Stimulated activated CD4-positive, alpha-beta T cell treated with anti-CD3 and anti-CD28 coated beads, Interleukin-15, amount 100 ng/mL, for 1 hour (primary cell): ENCODE results near the gene ANO10.

ENCODE experiments used
- DNase-seq, 2 donors: peaks; one replicate each; pipeline ENCODE4 v3.0.0-alpha.2; 2020; ENCODE audit warnings: low read depth in 1 of 2, low spot score in 1 of 2

The ANO10 gene

DNA sequence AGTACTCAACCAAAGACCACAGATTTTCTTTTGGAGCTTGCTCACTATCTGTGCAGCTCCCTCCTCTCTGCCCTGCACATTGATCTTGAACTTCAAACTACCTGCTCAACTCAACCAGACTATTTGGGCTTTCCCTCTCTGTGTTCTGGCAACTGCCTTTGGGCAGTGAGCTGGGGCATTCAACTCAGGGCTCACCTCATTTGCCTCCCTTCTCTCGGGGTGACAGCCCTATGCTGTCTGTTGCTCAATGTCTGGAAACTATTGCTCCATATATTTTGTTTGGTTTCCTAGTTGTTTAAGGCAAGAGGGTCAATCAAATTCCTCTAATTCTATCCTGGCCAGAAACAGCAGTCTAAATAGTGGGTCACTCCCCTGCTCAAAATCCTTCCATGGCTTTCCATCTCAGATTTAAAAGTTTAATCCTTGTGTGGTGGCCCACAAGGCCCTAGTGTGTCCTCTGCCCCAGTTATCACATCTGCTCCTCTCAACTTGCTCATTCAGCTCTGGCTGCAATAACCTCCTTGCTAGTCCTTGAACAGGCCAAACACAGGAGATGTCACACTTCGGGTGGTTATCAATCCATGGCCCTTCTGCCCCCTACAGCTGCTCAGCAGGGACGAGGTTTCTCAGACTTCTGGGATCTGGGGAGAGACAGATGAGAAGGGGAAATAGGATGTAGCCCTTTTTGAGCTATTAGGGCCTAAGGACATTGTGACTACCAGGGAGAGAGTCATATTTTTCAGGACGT lies 267.7 kb downstream of the ANO10 start:
- no peak for DNase-seq

DNA sequence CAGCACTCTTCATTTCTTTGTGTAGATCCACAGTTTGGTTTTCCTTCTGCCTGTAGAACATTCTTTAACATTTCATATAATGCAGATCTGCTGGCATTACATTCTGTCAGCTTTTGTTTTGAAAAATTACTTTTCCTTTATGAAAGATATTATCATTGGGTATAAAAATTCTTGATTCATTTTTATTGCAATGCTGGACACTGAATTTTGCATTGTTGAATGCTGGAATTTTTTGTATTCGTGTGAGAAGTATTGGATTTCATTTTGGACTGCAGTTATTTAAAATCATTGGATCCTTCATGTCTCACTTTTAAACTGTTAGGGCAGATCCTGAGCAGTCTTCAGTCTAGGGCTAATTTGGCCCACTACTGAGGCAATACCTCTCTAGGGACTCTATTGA lies 268.4 kb downstream of the ANO10 start:
- DNase-seq = no peak

DNA sequence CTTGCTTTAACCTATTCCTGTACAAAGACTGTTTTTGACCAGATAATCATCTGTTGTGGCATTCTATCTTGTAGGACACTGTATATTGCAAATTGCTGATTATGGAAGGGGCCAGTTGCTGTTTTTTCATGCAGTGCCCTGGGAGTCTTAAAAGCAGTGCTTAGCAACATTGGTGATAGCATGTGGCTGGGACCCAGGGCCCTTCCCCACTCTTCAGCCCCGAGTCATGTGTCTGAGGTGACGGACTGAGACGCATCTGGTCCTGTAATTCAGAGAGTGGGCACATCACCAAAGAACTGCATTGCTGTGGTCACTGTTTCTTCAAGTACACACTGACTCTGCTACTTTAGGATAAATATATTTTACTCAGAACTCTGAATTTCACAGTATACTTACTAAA lies 272.1 kb downstream of the ANO10 start:
- DNase-seq = no peak

DNA sequence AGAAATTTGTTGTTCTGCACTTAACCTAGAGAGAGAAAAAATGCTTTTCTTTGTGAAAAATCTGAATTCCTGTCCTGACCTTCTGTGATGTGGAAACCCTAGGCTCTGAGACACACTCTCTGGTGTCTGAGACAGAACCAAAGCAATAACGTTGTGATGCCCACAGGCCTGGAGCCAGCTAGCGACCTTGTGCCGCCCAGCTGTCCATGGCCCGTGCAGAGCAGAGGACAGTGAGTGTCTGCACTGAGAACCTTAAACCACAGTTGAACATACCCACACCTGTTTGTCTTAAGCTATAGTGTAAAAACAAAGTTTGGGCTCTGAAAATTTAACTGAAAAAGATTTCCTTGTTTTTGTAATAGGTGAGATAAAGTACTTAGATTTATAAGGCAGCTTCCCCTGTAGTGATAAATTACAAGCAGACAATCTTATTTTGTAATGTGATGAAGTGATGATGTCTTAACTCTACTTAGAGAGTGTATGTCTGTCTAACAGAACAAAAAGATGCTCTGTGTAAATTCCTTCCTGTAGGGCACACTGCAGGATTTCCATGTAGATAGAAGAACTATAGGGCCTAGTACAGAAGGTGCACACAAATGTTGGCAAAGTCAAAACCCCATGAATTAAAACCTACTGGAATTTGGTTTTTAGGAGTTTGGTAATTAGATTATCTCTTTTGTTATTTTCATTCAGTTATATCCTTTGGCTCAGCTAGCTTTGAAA lies 272.8 kb downstream of the ANO10 start:
- no peak for DNase-seq

DNA sequence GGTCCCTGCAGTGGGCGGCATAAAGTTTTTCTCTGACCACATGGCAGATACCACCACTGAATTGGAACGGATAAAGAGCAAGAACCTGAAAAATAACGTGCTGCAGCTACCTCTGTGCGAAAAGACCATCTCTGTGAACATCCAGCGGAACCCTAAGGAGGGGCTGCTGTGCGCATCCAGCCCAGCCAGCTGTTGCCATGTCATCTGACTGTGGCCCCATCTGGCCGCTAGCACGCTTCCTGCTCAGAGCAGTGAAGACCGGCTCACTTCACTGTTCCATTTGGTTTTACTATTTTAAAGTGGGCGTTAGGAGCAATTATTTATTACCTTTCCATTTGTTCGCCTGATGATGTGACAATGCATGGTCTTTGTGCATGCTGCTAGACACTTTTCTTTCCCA lies 273.5 kb downstream of the ANO10 start:
- DNase-seq = no peak

DNA sequence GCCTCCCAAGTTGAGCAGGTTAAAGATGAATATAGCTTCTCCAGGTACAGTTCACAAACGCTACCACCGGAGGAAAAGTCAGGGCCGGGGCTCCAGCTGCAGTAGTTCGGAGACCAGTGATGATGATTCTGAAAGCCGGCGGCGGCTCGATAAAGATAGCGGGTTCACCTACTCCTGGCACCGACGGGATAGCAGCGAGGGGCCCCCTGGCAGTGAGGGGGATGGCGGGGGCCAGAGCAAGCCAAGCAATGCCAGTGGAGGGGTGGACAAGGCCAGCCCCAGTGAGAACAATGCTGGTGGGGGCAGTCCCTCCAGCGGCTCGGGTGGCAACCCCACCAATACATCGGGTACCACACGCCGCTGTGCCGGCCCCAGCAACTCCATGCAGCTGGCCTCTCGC lies 274.0 kb downstream of the ANO10 start:
- no peak for DNase-seq

DNA sequence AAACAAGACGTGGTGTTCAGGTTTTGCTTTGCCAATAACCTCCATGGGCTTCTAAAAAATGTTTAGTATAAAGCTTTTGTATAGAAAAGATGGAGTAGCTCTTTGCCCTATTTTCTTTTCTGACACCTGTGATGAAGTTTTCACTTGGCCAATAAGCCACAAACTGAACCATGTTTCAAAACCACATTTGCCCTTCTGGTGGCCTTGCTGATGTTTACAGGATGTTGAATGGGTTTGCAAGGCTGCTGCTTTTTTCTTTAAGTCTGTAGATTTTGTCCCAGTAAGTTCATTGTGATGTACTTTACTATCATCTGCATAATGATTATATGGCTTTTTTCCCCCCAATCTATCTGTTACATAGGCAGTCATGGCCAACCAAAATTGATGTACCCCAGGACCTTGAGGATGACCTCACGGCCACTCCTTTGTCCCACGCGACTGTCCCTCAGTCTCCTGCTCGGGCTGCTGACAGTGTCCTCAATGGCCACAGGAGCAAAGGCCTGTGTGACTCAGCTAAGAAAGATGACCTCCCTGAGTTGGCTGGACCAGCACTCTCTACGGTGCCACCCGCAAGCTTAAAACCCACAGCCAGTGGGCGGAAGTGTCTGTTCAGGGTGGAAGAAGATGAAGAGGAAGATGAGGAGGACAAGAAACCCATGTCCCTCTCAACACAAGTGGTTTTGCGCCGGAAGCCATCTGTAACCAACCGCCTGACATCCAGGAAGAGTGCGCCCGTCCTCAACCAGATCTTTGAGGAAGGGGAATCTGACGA lies 274.6 kb downstream of the ANO10 start:
- no peak for DNase-seq

DNA sequence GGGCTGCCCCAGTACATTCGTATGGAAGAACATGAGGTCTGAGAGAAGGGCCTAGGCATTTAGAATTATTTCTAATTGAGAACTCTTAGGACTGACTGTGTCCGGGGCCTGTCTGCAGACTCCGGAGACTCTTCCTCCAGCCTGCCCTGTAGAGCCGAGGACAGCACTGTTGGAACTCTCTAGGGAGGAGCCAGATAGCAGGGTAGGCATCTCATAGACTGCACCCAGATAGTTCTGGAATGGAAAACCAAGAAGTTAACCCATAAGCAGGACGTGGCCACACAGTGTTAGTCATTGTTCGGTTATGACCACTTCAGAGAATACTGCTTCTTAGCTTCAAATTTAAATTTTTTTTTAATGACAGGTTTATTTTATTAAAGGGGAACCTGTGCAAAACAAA lies 275.9 kb downstream of the ANO10 start:
- no peak for DNase-seq

DNA sequence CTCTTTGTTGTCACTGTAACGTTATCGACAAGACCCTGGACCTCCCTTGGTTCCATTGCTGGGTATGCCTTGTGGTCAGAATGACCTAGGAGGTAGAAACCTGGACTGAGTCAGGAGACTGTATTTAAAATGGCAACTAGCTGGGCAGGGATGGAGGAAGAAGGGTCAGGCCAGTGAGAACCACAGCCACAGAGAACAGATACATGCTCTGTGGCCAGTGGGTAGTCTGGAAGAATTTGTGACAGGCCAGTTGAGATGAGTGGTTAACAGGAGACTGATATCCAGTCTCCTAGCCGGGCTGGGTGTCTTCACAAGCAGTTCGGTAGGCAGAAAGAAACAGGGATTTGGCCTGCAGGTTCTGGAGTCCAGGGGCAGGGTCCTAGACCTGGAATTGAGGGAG lies 276.6 kb downstream of the ANO10 start:
- no peak for DNase-seq

DNA sequence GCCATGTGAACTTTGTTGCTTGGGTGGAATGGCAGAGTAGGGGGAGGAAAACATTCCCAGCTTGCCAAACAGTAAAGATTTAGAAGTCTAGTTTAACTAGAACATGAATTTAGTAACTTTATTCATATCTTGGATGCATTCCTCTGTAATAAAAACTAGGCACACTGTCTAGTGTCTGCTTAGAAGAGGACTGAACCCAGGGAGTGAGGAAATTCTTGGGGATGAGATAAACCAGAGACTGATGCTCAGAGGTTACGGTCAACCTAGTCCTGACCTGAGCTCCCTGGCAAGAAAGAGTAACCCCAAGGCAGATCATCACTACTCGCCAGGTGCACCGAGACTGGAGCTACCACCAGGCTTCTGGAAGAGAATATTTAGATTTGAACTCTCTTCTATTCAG lies 277.3 kb downstream of the ANO10 start:
- DNase-seq = no peak

DNA sequence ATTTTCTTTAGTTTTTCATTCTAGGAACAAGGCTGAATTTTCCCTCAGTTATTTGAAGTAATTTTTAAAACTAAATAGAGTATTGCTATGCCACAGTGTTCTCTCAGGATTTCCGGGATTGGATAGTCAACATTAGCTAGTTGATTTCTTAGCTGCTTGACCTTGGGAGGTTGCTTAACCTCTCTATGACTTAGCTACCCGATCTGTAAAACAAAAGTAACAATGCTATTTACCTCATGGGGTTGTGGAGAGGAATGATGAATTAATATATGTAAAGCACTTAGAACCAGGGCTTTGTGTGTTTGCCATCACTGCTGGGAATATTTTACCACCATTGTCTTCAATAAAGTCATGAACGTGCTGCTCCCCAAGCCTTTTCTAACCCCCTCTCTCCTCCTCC lies 278.0 kb downstream of the ANO10 start:
- no peak for DNase-seq

DNA sequence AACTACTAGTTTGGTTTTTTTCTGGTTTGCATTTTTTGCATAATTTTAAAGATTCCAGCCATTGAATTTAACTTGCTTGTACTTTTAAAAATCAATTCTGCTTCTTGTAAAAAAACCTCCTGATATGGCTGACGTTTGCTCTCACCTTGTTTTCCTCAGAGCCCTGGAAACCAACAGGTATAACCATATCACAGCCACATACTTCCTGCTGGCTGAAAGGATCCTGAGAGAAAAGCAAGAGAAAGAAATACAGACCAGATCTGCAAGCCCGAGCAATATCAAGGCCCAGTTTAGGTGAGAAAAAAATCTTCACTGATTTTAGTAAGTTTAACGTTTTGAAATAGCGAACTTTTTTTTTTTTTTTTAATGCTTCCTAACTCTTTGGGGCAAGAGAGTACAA lies 278.6 kb downstream of the ANO10 start:
- DNase-seq = no peak

DNA sequence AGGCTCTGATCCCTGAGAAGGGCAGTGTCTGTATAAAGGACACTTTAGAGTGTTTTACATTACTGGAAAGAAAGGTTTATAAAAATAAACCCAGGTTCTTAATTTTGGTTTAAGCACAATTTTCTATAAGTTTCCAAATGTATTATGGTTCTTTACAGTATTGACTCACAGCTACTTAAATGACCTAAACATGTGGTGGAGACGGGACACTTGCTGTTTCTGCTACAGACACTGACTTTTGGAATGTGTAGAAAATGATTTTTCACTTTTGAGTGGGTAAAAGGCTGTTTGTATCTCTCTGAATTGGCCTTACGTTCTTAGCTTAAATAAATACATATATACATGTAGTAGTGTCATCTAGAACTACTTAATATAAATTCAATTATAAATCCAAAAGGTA lies 280.0 kb downstream of the ANO10 start:
- DNase-seq = no peak

DNA sequence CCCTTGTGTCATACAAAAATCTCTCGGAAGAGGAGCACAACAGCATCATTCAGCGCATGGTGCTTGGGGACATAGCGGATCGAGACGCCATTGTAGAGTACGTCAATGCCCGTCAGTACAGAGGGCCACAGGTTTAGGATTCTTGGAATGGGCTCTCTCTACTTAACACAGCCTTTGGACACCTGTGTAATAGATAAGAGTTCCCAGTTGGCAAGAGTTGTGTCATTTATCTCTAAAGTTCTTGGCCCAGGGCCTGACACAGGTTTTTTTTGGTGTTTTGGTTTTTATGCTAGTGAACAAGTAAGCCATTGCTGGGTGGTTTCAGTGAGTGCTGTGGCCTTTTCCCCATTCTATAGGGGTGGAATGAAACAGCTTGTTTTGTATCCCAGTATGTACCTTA lies 281.4 kb downstream of the ANO10 start:
- DNase-seq = no peak

DNA sequence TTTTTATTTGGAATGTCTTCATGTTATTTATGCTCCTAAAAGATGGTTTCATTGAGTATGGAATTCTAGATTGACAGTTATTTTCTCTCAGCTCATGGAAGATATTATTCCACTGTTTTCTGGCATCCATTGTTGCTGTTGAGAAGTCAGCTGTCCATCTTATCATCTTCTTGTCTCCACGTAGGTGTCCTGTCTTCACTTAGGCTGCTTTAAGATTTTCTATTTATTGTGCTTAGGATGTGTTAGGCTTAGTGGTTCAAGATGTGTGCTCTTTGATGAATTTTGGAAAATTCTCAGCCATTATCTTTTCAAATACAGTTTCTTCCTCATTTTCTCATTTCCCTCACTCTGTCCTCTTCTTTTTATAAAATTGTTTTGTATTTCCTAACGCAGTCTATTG lies 283.5 kb downstream of the ANO10 start:
- no peak for DNase-seq

DNA sequence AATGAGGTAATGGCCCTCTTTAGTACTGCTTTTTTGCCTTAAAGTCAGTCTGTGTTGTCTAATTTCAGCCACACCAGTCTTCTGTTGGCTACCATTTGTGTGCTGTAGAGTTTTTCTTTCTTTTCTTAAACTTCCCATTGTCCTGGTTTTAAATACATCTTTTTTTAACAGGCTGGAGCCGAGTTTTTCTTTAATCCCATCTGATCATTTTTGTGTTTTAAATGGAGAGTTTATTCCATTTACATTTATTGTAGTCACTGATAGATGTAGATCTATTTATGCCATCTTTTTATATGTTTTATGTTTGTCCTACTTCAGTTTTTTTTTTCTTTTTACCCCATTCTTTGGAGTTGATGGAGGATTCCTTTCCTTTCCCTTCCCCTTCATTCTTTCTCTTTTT lies 286.0 kb downstream of the ANO10 start:
- DNase-seq = no peak

DNA sequence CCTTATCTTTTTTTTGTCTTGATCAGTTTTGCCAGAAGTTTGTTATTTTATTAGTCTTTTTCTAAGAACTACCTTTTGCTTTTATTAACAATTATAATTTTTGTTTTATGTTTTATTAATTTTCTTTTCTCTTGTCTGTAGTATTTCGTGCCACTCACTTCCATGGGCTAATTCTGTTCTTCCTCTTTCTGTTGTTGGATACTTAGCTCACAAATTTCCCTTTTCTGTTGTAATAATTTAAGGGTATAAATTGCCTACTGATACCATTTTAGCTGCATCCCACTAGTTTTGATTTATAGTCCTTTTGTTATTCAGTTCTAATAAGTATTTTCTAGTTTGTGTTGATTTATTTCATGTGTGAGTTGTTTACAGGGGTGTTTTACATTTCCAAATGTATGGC lies 286.8 kb downstream of the ANO10 start:
- DNase-seq = no peak

DNA sequence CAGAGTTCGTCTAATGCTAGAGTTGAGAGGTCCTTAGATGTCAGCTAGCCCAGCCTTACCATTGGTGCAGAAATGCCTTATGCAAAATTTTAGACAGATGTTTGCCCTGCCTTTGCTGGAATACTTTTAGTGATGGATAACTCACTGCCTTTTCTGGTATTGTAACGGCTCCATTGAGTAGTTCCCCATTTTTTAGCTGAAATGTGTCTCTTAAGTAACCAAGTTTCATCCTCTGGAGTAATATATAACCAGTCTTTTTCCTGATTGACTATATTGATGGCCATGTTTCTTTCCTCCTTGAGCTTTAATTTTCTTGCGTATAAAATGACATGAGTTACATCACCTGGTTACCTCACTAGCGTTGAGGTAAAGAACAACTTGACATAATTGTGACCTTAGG lies 290.4 kb downstream of the ANO10 start:
- DNase-seq = no peak

DNA sequence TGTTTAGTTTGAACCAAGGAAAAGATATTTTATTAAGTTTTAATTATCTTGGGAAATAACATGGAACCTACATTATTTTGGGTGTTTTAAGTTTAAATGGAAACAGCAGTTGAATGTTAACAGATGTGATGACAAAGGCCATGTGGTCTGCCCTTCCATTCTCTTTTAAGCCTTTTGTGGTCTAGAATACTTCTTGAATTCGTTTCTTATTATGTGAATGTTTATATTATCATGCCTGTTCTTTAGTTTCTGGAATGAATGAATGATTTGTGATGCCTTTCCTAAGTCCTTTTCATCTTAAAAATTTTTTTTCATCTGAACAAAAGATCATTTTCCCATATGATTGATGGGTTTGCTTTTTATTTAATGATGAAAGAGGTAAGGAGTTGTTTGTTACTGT lies 290.8 kb downstream of the ANO10 start:
- DNase-seq = no peak

DNA sequence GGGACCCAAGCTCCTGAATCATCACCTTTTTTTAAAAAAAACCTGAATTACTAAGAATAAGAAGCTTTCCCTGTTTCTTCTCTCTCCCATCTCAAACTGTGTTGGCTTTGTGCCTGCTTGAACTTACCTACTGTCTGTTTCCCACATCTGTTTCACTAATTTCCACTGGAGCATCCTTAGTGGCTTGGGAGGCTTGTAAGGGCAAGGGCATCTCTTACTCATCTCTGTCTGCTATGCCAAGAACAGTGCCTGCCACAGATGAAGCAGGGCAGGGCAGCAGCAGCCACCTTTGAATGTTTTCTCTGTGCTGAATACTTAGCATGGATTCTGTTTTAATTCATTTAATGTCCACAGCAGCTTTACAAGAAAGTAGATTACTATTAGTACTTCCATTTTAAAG lies 293.2 kb downstream of the ANO10 start:
- no peak for DNase-seq

DNA sequence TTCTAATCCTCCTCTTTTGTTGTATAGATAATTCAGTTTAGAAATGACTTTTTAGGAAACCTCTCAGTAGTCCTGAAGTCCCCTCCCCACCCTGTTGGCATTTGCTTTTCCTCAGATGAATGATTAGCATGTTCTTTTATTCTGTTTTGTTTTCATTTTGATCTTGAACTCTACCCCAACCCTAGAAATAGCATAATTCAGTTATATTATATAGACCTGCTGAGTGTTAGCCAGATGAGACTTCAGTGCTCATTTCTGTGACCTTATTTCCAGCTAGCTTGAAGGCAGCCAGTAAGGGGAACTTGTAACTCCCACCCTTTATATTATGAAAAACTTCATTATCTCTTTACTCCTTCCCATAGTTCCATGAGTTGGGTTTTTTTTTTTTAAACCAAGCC lies 294.2 kb downstream of the ANO10 start:
- DNase-seq = no peak

DNA sequence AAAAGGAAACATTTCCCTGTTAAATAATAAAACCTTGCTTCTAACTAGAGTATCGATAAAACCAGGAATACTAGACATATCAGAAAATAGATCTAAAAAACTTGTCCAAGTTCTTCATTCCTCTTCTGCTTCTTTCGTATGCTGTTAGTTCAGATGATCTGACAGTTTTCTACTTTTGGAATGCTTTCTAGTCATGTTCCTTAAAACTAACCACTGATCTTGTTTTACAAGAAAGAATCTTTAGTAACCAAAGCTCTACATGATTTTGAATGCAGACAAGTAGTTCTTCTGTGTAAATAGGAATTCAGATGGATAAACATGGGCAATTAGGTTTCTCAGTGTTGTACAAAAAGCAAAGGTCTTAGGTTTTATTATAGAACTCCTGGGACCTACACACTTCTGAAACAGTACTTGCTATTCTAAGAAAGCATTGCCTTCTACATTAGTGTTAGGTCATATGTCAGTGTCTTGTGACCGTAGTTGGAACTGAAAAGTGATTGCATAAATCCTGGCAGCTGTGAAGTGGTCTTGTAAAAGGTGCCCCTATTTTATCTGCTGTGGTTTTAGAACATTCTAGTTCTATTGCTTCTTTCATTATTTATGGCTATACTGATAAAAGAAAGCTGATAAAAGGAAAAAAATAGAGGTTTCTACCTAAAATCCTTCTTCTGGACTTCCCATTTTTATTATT lies 294.8 kb downstream of the ANO10 start:
- no peak for DNase-seq
